H1 (cell line): Measurements from ENCODE around the gene GFAP. TPM values are rescaled to one million over a fixed set of nuclear protein-coding genes. Genes with fewer than 3 reads are reported as not detected.

Experiments used
- CHD7 ChIP-seq: fragments of 300-600 bp; sonication (generic); IDR thresholded peaks from 2 replicates; pipeline ENCODE4 v1.7.1; 2012; ENCODE audit warnings: low read length, moderate library complexity, mild to moderate bottlenecking, inconsistent platforms; ENCODE audit not compliant: insufficient replicate concordance
- CTBP2 ChIP-seq: IDR thresholded peaks from 2 replicates; pipeline ENCODE4 v1.7.0; 2011; ENCODE audit warnings: borderline replicate concordance, mild to moderate bottlenecking, moderate library complexity, mixed read lengths, low read length; ENCODE audit not compliant: insufficient read depth, insufficient read length
- KDM4A ChIP-seq: IDR thresholded peaks from one replicate; pipeline ENCODE4 v1.7.1; 2012; ENCODE audit warnings: low read depth, mild to moderate bottlenecking, moderate library complexity, low read length, inconsistent platforms; ENCODE audit not compliant: severe bottlenecking
- RAD21 ChIP-seq, 2 experiments: IDR thresholded peaks in 1 of 2; conservative IDR thresholded peaks in 1 of 2; 2 replicates each; pipeline ENCODE4 v1.6.1; 2011; ENCODE audit warnings: low read depth in 2 of 2, low read length in 2 of 2, improper control_type of control experiment in 1 of 2, inconsistent platforms in 1 of 2, mild to moderate bottlenecking in 1 of 2, moderate library complexity in 1 of 2
- RXRA ChIP-seq: IDR thresholded peaks from 2 replicates; pipeline ENCODE4 v1.6.1; 2011; ENCODE audit warnings: low read depth, mild to moderate bottlenecking, low read length, moderate library complexity; ENCODE audit not compliant: insufficient read depth
- SP2 ChIP-seq: IDR thresholded peaks from 2 replicates; pipeline ENCODE4 v1.6.1; 2012; ENCODE audit warnings: mild to moderate bottlenecking, low read length, inconsistent platforms
- YY1 ChIP-seq: IDR thresholded peaks from 2 replicates; pipeline ENCODE4 v1.6.1; 2011; ENCODE audit warnings: low read depth, mild to moderate bottlenecking, low read length
- polyA plus RNA-seq, 7 experiments: library from polyadenylated mRNA; depleted of rRNA in 3 of 7; stranded (reverse) in 5 of 7; unstranded in 2 of 7; fragments of >200 nt in 5 of 7; fragments of 200-250 nt in 2 of 7; gene quantifications; 1 replicate in 5 of 7; 2 replicates in 1 of 7; 4 replicates in 1 of 7; pipeline versions ENCODE4 v1.2.1 to v1.2.3, GENCODE V29; 2011 to 2013; ENCODE audit warnings: missing spikeins in 2 of 7, mixed read lengths in 2 of 7
- total RNA-seq: library from RNA; stranded (reverse); fragmentation: NEBNext Ultra II Directional; extraction: Animal tissue kit (Norgen Biotek cat#: 25700); gene quantifications from 2 replicates; pipeline ENCODE4 v1.2.1, GENCODE V29; 2021
- TF ChIP-seq, protein P1 (sequence below): IDR thresholded peaks from 2 replicates; pipeline ENCODE4 v1.6.1; 2011; ENCODE audit warnings: low read length, improper control_type of control experiment

The GFAP gene
- total and polyA plus RNA-seq, 2 of the 8 experiments (the other 6 are each of a cell fraction or from before 2014, with no cell fraction given) = 1.3 to 1.5 TPM

GRCh38 chr17:44947461-44948314, 32.4 kb upstream of the GFAP start, which contains the start of gene KIF18B (continued):
- TF ChIP-seq, protein P1, sequence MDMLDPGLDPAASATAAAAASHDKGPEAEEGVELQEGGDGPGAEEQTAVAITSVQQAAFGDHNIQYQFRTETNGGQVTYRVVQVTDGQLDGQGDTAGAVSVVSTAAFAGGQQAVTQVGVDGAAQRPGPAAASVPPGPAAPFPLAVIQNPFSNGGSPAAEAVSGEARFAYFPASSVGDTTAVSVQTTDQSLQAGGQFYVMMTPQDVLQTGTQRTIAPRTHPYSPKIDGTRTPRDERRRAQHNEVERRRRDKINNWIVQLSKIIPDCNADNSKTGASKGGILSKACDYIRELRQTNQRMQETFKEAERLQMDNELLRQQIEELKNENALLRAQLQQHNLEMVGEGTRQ = 0 out of 2 replicates have a peak, but pooled peaks have one; percentile 5
- TF ChIP-seq CHD7 (no peak), RXRA (no peak), RAD21 (IDR thresholded peaks at IDR 0.05 in 1 of 2, conservative IDR thresholded peaks at IDR 0.05 in 1 of 2; ENCODE audit: low read depth in 2 of 2, low read length in 2 of 2) (no peak), KDM4A (peak; percentile 60), YY1 (no peak), CTBP2 (no peak), SP2 (no peak)
